GM19328 (cell line): ENCODE measurements around the gene CBR1.

ENCODE experiments used
- ATAC-seq: cut with Tn5 transposase; IDR thresholded peaks from one replicate; pipeline ENCODE4 v1.9.1; 2021; ENCODE audit warnings: mild to moderate bottlenecking, moderate library complexity; ENCODE audit not compliant: unreplicated experiment

Gene CBR1

GRCh38 chr21:36113647-36114428, 44.0 kb downstream of the CBR1 start:
- no peak for ATAC-seq

DNA sequence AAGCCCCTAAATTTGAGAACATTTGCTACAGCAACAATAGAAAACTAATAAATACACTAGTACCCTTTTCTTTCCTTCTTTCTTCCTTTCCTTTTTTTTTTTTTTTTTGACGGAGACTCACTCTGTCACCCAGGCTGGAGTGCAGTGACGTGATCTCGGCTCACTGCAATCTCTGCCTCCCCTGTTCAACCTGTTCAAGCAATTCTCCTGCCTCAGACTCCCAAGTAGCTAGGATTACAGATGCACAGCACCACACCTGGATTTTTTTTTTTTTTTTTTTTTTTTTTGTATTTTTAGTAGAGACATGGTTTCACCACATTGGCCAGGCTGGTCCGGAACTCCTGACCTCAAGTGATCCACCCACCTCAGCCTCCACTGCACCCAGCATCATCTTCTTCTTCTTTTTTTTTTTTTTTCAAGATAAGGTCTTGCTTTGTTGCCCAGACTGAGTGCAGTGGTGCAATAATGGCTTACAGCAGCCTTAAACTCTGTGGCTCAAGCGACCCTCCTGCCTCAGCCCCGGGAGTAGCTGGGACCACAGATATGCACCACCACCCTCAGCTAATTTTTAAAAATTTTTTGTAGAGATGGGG, 45.4 kb downstream of the CBR1 start:
- no peak for ATAC-seq

- no peak for ATAC-seq
These were observed 47.5 kb downstream of the CBR1 start for GRCh38 chr21:36117286-36117741.

DNA sequence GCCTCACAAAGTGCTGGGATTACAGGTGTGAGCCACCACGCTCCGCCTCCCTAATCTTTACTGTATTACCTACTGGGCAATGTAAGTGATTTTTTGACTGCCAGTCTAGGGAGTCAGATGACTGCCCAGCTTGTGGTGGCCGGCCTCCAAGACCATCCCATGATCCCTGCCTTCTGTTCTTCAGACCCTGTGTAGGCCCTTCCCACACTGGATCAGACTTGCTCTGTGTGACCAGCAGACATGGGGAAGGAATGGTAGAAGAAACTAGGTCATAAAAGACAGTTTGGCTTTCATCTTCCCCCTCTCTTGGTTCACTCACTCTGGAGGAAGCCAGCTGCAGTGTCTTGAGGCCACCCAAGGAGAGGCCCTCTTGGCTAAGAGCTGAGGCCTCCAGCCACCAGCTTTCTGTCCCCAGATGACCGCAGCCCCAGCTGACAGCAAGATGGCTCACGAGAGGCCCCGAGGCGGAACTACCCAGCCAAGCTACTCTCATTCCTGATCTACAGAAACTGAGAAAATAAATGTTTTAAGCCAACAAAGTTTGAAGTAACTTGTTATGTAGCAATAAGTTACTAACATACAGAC, 50.6 kb downstream of the CBR1 start:
- no peak for ATAC-seq
